NCI-H510A (cell line): ENCODE data around the gene P2RY10.
"Not testable (repeated sequence)": the region's sequence is repeated elsewhere in the genome, so short reads cannot be mapped to it uniquely, and the experiment has no call there.

Source experiments
- DNase-seq: peaks from one replicate; lab custom pipeline; 2025; lab: John Stamatoyannopoulos, UW

Gene P2RY10, protein sequence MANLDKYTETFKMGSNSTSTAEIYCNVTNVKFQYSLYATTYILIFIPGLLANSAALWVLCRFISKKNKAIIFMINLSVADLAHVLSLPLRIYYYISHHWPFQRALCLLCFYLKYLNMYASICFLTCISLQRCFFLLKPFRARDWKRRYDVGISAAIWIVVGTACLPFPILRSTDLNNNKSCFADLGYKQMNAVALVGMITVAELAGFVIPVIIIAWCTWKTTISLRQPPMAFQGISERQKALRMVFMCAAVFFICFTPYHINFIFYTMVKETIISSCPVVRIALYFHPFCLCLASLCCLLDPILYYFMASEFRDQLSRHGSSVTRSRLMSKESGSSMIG

DNA sequence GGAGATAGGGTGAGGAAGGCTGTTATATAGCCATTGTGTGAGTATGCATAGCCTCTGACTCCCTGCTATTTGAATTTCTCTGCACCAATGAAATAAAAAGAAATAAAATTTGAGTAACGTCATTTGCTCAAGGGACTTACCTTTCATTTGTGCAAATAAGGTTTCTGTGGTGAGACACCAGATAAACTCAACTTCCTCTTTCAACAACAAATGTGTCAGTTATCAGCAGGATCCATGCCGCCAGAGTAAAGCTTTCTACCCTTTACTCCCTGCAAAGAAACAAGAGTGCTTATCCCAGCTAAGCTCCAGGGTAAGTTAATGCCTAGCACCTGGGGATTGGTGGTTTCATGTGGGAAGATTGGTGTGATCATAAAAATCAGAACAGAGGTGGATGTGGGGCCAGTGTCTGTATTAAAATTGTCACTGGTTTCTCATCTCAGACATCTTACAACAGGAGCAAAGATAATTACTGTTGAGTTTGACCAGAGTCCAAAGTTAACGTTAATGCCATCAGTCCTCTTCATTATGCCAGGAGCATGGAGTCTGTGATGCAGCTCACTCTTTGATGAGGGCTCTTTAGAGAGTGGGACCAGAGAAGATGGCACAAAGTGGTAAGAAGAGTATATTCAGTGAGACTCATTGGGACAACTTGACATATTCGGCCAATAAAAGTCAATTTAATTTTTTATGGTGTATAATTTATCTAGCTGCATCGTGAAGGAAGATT is at the start of gene P2RY10:
Gene P2RY10, plus strand, starts transcription at position 206 of the 727 bp plus-strand sequence. CDS start 15,130 bp downstream, outside the sequence.
- no peak for DNase-seq

DNA sequence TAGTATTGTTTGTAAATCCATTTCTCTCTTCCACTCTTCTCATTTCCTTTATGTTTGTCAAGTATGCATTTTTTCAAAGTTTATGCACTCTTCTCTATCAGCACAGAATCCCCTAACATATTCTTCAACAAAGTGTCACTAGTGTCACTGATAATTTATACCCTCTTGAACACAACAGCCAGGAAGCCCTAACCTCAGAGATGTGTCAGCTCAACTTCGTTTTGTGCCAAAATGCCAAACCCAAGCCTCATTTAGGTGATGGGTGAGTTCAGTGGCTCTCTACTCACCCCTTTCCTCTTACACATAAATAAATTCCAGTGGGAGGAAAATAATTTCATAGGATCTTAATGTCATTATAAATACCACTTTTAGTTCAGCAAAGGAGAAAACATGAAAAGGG is 22.4 kb upstream of the P2RY10 start:
- no peak for DNase-seq

DNA sequence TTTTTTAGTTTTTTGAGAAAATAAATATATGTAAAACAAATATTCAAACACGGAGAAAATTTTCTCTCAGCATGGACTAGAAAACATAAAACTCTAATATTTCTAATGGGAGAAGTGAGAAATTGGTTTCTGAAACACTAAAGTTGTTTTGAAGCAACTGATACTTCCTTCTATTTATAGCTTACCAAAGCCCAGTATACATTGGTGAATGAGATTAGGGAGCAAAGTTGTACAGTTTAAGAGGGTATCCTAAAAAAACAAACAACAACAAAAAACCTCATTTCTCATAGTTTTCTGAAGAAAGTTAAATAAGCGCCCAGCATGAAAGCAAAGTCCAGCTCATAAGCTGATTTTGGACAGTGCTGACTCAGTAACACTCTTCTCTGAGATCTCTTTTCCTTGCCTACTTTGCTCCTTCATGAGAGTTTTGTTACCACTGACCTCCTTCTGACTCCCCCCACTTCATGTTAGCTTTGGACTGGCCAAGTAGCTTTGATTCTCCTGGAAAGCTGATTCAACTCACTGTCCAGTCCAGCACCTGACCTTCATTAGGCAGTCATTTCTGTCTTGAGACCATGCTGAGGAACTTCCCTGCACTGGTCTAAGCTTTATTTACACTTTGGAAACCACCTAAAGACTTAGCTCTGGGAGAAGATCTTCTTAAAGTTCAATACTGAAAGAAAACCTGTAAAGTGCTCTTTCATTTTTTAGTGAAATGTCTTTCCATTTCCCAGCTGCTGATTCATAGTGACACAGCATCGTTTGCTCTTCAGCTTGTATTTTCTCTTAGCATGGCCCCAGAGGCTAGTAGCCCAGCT is 21.8 kb upstream of the P2RY10 start:
- no peak for DNase-seq

DNA sequence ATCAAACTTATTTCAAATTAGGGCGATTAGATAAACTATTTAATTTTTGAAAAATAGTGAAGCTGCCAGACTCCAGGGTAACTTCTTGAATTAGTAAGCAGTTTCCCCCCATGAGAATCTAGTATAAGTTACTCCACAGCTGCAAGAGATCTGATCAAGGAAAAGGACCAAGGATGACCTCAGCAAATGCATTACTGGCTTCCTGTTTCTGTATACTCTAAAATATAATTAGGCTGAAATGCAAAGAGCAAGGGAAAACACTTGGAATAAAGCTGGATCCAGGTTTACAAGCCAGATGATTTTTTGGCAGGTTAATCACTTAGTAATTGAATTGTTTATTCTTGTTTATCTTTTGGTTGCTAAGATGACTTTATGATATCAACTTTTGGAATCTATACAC is 13.4 kb upstream of the P2RY10 start:
- no peak for DNase-seq

DNA sequence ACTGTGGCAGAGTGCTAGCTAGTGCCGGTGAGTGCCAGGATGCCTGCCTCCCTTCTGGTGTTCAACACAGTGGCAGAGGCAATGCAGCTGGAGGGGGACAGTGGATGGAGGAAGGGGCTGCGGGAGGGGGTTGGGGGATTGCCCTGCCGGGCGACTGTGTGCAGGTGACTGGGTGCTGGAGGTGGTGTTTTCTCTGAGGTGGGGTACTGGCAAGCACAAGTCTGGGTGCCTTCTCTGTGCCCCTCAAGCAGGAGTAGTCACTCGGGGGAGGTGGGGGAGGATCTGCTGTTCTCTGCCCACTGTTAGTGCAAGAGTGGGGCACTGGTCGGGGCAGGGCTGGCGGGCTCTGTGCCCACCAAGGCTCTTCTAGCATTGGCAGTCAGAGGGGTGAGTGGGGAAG is 10.3 kb upstream of the P2RY10 start:
- DNase-seq, result no peak

DNA sequence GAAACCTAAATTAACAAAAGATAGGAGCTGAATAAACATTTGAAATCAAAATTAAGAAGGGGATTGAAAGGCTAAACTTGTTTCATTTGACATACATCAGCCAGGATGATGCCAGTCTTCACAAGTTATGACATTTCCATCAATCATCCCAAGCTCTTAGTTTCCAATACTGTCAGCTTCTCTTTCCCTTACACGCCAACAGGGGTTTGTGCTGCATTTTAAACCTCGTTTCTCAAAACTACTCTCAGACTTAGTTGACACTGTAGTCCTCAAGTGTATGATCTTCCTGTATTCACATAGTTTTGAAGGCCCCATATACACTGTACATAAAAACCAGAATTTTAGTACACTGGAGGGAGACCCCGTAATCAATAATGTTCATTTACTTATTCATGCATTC is 840 bp upstream of the P2RY10 start:
- DNase-seq, result no peak

DNA sequence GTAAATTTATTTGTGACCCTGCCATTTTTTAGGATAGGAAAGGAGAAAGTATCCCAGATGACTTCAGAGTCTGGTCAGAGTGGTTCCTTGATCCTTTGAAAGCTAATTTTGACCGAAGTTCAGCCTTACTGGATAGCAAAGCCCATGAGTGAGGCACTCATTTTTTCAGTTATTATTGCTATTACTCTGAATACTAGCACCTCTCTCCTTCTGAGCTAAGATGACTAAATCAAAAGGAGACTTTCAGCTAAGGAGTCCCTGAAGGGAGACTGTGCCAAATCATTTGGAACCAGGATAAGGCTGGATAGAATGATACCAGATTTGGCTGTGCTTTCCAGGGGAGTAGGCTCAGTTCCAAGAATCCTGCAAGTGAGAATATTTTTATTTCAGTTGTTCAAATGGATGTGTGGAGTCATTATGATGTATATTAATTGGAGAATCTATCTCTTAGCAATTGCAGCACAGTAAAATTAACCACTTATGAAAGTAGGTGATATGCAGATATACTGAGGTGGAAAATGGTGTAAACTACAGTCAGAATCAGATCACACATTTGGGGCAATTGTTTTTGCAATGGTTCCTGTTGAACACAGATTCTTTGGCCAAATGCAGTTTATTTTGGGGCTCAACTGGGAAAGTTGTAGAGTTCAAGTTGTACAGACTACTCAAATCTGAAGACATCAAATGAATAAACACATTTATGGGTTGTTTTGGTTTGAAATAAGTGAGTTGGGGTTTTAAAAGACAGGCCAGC is 1.2 kb downstream of the P2RY10 start:
- DNase-seq, result no peak

DNA sequence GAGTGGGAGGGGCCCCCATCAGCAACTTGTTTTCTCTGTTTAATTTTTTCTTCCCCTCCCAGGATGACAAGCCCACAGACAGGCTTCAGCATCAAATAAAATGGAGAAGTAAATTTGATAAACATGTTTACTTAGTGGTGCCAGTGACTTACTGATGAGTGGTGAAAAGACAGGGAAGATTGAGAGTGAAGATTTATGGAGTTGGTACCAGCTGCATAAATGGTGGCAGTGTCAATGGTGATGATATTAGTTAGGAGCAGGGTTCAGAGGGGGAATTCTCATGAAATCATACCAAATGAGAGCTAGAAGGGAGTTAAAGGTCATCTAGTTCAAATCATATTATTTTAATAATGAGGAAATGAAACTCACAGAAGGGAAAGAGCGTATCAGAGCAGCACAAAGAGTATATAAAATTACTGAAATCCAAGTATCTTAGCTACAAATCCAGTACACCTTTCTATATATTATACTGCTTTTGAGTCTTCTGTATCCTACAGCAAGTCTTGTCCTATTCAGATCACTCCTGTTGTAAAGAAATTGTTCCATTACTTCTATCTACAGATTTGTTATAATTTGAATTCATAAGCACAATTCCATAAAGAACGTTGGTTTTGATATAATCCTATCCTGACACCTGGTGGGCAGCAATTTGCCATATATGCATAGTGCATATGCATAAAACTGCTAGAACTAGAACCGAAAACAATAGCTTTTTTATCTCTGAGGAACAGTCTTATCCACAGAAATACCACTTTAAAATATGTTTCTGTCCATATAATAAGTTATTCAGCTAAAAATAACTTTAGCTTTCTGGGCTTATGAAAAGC is 5.0 kb downstream of the P2RY10 start:
- DNase-seq, result no peak

DNA sequence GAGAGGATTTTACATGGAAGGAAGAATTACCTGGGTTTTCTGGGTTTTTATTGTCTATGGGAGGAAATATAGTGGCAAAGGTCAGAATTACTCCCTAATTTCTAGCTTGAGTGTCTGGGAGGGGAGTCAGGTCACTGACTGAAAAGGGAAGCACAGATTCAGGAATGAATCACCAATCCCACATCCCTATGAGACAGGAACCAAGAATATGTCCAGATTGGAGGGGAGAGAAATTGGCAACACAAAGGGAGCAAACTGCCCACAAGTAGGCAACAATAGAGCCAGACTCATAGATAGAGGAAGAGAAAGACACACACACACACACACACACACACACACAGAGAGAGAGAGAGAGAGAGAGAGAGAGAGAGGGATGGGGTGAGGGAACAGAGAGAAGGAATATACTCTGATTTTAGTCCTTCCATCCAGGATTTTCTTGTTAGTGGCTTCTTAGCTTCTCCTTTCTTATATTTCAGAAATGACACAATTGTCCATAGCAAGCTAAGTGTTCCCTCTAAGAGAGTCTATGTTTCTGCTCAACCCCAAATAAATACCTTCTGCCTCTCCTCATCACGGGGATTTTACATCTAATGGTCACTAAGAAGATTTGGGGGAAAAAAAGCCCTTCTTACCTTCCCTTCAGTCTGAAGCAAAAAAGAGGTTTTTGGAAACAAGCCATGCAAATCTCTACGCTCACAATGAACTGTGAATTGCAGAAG is 12.0 kb downstream of the P2RY10 start:
- no peak for DNase-seq

DNA sequence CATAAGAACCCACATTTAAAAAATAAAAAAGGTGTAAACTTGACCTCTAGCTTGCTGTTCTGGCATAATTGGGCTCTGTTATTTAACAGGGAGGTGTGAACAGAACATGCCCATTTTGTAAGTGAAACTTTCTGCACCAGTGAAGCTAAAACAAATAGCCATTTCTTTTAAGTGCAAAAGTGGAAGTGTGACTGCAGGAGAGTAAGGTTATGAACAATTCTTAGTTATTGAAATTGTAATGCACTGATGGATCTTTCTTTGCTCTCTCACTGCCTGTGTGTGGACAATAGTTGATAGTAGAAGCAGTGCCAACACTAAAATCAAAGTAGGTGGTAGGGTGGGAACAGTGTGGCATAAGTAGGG is 12.6 kb downstream of the P2RY10 start:
- DNase-seq, result no peak

DNA sequence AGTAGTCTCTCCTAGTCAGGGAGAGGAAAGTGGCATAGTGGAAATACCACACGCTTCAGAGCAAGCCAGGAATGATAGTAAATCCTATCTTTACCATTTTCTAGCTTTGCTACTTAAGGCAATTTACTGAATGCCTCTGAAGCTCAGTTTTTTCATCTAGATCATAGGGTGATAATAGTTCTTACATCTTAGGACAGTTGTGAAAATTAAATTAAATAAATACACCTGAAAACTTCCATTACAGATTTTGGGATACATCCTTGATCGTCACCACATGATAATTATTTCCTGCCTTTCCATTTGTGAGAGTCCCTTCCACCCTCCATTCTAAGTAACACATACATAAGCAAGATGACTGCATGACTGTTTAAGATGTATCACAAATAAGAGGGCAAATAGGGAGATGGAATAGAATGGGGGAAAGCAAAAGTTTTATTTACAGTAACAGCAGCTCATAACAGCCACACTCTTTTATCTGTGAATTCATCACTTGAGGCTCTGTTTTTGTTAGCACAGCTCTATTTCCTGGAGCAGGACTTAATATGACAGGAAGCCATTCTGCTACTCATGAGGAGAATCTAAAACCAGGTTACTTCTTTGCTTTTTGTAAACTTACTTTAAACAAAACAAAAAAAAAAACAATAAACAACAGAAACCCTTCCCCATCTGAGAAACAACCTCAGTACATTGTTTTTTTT is 13.4 kb downstream of the P2RY10 start:
- no peak for DNase-seq

DNA sequence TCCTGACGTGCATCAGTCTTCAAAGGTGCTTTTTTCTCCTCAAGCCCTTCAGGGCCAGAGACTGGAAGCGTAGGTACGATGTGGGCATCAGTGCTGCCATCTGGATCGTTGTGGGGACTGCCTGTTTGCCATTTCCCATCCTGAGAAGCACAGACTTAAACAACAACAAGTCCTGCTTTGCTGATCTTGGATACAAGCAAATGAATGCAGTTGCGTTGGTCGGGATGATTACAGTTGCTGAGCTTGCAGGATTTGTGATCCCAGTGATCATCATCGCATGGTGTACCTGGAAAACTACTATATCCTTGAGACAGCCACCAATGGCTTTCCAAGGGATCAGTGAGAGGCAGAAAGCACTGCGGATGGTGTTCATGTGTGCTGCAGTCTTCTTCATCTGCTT is 15.7 kb downstream of the P2RY10 start:
- DNase-seq, result no peak

DNA sequence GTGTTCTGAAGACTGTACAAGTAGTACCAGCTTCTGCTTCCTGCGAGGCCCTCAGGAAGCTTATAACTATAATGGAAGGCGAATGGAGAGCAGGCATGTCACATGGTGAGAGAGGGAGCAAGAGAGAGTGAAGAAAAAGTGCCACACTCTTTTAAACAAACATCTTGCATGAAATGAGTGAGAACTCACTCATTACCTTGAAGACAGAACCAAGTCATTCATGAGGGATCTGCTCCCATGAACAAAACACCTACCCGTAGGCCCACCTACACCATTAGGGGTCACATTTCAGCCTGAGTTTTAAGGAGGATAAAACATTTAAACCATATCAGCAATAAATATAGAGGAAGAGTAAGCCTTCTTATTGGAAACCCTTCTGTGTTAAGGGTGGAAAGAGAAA is 19.4 kb downstream of the P2RY10 start:
- no peak for DNase-seq

DNA sequence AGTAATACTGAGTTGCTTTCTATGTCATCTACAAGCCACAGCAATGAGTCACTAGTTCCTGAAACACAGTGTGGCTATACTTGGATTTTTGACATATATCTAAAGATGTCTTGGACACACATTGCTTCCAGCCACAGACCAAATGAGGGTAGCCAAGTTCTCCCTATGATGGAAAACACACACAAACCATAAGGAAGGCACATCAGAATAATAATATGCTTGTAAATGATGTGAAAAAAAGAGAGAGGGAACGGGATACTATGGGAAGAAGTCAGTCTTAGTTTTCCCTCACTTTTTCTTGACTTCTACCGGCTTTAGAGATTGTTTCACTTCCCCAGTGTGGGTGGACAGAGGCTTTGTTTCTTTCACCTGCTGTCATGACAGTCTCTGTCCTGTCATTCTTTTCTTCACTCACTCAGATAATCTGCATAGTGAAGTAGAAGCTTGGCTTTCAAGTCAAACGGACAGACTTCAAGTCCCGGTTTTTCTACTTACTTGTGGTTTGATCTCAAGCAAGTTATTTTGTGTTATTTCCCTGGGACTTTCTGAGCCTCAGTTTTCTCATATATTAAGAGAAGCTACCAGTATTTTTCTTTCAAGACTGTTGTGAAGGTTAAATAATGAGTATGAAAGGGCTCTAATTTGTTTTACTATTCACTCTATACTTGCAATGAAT is 34.7 kb downstream of the P2RY10 start:
- no peak for DNase-seq

DNA sequence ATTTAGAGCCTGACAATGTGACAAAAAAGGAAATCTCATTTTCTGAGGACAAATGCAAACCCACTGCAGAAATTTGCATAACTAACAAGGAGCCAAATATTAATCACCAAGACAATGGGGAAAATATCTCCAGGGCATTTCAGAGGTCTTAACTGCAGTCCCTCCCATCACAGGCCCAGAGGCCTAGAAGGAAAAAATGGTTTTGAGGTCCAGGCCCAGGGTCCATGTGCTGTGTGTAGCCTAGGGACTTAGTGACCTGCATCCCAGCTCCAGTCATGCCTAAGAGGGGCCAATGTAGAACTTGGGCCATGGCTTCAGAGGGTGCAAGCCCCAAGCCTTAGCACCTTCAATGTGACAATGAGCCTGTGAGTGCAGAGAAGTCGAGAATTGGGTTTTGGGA is 44.2 kb downstream of the P2RY10 start:
- DNase-seq, result no peak

DNA sequence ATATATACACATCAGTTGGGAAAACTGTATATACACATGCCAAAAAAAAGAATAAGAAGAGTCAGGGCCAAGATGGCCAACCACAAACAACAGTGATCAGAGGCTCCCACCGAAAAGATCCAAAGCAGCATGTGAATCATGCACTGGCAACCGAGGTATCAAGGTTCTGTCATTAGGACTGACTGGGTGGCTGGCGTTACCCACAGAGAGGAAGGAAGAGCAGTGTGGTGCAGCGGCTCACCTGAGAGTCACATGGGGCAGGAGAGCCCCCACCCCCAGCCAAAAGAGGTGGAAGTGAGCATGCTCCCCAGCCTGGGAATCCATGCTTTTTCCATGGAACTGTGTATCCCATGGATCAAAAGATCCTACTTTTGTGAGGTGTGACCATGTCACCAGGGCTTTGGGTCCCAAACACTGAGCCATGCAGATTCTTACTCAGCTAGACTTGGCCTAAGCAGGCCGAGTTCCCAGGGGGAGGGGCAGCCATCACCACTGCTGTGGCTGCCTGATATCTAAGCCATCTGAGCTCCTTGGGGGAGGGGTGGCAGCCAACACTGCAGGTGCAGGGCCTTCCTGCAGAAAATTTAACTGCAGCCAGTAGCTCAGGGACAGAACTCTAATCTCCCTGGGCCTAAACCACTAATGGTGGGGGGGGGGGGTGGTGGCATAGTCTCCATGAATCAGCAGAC is 52.8 kb downstream of the P2RY10 start:
- DNase-seq, result no peak

DNA sequence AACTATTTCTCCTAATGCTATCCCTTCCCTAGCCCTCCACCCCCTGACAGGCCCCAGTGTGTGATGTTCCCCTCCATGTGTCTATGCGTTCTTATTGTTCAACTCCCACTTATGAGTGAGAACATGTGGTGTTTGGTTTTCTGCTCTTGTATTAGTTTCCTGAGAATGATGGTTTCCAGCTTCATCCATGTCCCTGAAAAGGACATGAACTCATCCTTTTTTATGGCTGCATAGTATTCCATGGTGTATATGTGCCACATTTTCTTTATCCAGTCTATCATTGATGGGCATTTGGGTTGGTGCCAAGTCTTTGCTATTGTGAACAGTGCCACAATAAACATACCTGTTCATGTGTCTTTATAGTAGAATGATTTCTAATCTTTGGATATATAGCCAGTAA is 62.3 kb downstream of the P2RY10 start:
- DNase-seq, result not testable (repeated sequence)
